PFSK-1 (cell line): ENCODE measurements around the gene SNX11.

ENCODE experiments used
- POLR2AphosphoS5 ChIP-seq: IDR thresholded peaks from 2 replicates; pipeline ENCODE4 v1.6.1; 2012; ENCODE audit warnings: low read depth, mild to moderate bottlenecking, control low read depth, low read length, moderate library complexity
- SIN3A ChIP-seq: IDR thresholded peaks from 2 replicates; pipeline ENCODE4 v1.6.1; 2012; ENCODE audit warnings: mild to moderate bottlenecking, low read length, moderate library complexity, borderline replicate concordance; ENCODE audit not compliant: insufficient read depth
- TF ChIP-seq, protein P1 (sequence below), 2 experiments: IDR thresholded peaks; 2 replicates each; pipeline versions ENCODE4 v1.6.1 to v1.8.0; 2011 to 2012; ENCODE audit warnings: low read depth in 2 of 2, low read length in 2 of 2, control low read depth in 1 of 2, inconsistent platforms in 1 of 2, mild to moderate bottlenecking in 1 of 2, moderate library complexity in 1 of 2; ENCODE audit not compliant: insufficient read depth in 1 of 2

DNA sequence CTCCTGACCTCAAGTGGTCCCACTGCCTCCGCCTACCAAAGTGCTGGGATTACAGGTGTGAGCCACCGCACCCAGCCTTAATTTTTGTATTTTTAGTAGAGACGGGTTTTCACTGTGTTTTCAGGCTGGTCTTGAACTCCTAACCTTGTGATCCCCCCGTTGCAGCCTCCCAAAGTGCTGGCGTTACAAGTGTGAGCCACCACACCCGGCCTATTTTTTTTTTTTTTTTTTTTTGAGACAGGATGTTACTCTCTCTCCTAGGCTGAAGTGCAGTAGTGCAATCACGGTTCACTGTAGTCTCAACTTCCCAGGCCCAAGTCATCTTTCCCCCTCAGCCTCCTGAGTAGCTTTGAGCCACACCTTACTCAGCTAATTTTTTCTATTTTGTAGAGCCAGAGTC, 3.1 kb upstream of the SNX11 start:
- TF ChIP-seq SIN3A = no peak
- no peak for TF ChIP-seq POLR2AphosphoS5
- TF ChIP-seq, protein P1, sequence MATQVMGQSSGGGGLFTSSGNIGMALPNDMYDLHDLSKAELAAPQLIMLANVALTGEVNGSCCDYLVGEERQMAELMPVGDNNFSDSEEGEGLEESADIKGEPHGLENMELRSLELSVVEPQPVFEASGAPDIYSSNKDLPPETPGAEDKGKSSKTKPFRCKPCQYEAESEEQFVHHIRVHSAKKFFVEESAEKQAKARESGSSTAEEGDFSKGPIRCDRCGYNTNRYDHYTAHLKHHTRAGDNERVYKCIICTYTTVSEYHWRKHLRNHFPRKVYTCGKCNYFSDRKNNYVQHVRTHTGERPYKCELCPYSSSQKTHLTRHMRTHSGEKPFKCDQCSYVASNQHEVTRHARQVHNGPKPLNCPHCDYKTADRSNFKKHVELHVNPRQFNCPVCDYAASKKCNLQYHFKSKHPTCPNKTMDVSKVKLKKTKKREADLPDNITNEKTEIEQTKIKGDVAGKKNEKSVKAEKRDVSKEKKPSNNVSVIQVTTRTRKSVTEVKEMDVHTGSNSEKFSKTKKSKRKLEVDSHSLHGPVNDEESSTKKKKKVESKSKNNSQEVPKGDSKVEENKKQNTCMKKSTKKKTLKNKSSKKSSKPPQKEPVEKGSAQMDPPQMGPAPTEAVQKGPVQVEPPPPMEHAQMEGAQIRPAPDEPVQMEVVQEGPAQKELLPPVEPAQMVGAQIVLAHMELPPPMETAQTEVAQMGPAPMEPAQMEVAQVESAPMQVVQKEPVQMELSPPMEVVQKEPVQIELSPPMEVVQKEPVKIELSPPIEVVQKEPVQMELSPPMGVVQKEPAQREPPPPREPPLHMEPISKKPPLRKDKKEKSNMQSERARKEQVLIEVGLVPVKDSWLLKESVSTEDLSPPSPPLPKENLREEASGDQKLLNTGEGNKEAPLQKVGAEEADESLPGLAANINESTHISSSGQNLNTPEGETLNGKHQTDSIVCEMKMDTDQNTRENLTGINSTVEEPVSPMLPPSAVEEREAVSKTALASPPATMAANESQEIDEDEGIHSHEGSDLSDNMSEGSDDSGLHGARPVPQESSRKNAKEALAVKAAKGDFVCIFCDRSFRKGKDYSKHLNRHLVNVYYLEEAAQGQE (IDR thresholded peaks at IDR 0.05; ENCODE audit: insufficient read depth in 1 of 2, low read depth in 2 of 2, low read length in 2 of 2) = no peak
